ENCODE results near the gene SPINK2.

The SPINK2 gene

DNA sequence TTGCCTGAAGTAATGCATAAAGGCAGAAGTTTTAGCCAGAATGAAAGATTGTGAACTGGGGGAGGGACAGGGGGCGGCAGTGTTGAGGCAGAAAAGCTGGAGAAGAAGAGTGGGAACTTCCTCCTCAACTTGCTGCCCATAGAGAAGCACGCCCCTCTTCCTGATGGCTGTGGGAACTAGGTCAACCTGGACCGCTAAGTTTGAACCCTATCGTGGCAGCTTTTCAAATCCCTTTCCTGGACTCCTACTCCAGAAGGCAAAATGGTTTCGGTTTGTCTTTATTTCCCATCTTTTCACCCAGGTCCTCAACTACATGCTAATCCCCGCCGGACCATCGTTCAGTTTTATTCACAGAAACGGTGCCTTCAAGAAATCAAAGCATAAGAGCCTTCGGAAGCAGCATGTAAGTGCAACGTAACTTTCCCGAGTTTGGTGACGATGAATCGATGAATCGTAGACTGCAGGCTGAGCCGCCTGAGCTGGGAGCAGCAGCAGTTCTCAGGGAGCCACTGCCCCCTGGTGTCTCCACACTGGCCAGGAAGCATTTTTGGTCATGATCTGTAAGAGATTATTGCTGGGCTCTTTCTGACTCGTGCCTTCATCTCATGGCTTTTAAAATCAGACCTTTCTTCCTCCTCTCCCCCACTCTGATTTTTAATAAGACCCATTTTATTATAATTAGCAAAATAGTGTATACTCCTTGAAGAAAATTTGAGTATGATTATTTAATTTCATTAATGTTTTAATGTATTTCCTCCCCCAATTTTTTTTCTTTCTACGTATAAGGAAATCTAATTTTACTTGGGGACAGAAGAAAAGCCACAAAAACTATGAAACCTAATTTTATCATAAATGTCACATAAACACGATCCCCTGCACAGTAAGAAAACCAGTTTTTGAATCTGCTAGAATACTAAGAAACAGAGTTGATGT is 21.4 kb downstream of the SPINK2 start:
- DNase-seq, result peak; percentile 74

DNA sequence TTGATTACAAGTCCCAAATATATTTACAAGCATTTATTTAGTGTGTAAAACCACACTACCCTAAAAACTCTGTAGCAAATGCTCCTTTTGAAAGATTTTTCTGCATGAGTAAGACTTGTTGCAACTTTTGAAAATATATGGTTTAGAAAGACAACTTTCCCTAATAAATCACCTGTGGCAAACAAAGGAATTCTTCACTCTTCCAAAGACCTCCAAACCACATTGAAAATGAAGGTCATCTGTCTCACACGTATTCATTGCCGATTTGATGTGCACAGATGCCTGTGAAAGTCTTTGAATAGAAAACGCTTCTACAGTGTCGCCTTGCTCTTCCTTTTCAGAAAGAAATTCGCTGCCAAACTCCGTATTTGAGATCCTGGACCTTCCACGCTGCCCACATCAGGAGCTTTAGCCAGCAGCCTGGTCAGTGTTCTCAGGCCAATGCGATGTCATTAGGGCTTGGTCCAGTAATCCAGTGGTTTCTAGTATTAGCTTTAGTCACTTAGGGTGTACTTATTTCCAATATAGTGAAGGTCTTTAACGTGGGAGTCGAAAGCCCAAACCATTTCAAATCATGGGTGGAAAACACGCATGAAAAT is 22.2 kb downstream of the SPINK2 start:
- no peak for DNase-seq

DNA sequence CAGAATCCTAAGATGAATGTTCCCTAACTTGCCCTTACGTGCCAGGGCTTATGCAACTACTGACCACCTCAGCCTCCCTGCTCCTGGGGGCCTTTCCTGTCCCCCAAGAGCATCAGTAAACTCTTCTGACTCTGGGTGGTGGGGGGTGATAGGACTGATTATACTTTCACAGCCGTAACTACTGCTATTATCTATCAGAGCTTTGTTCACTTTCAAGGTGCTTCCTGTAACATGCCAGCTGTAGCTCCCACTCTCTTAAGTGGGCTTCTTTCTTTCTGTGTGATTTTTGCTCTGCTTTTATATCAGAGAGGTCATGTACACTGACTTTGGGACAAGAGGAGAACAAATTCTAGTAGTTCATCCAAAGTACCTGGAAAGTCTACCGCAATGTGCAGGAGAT is 25.3 kb downstream of the SPINK2 start:
- DNase-seq, result no peak

DNA sequence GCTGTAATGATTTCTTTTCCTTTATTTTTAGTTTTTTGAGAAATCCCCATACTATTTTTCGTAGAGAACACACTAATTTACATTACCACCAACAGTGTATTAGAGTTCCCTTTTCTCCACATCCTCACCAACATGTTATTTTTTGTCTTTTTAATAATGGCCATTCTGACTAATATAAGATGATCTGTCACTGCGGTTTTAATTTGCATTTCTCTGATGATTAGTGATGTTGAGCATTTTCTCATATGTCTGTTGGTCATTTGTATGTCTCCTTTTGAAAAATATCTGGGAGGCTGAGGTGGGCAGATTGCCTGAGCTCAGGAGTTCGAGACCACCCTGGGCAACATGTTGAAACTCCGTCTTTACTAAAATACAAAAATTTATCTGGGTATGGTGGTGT is 30.2 kb downstream of the SPINK2 start:
- DNase-seq, result no peak

DNA sequence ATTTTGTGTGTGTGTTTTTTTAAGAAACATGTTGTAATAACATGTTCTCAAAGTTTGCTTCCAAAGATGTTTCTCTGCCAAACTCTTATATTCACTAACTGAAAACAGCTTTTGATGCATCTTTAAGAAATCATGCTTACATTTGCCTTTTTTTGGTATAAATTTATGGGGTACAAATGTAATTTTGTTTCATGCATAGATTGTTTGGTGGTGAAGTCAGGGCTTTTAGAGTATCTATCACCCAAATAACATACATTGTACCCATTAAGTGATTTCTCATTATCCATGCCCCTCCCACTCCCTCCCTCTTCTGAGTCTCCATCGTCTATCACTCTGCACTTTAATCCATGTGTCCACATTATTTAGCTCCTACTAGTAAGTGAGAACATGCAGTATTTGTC is 30.8 kb downstream of the SPINK2 start:
- DNase-seq, result no peak

DNA sequence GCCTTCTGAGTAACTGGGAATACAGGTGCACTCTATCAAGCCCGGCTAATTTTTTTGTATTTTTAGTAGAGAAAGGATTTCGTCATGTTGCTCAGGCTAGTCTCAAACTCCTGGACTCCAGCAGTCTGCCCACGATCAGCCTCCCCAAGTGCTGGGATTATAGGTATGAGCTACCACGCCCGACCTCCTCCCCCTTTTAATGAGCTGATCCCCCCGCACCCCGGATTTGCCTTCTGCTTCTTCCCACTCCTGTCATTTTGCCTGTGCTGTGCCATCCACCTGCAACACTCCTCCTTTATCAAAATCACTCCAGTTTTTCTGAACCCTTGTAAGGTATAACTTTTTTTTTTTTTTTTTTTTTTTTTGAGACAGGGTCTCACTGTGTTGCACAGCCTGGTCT is 33.4 kb downstream of the SPINK2 start:
- DNase-seq, result no peak

DNA sequence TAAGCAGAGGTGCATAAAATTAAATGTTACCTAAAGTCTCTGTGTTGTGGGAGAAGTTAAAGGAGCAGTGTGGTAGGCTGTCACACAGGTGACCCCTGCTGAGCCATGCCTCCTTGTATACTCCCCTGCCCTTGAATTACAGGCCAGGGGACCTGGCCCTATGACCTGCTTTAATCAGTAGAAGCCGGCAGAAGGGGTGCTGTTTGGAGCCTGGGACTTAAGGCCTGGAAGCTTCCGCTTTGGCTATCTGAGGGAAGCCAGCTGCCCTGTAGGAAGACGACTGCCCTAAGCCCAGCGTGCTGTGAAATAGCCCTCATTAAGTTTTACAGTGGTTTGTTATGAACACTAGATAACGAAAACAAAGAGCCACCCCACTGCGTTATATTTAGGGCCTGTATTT is 34.1 kb downstream of the SPINK2 start:
- peak; percentile 6 for DNase-seq

- peak; percentile 89 for DNase-seq
These were observed 34.5 kb downstream of the SPINK2 start for GRCh38 chr4:56786955-56787354.

- DNase-seq, result no peak
These were observed 37.5 kb downstream of the SPINK2 start for GRCh38 chr4:56783986-56784385.

DNA sequence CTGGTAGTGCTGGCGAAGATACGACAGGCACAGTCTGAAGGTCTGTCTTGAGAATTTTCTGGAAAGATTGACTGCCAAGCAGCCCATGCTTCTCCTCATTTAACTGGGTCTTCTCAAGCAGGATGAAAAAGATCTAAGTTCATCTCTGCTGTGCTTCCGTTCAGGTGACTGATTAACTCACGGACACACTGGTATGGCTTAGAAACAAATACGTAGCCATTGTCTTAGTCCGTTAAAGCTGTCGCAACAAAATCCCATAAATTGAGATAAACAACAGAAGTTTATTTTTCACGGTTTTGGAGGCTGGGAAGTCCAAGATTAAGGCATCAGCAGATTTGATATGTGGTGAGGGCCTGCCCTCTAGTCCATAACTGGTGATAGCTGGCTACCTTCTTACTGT is 39.5 kb downstream of the SPINK2 start:
- no peak for DNase-seq

- no peak for DNase-seq
These were observed 48.2 kb downstream of the SPINK2 start for GRCh38 chr4:56773346-56773745.

DNA sequence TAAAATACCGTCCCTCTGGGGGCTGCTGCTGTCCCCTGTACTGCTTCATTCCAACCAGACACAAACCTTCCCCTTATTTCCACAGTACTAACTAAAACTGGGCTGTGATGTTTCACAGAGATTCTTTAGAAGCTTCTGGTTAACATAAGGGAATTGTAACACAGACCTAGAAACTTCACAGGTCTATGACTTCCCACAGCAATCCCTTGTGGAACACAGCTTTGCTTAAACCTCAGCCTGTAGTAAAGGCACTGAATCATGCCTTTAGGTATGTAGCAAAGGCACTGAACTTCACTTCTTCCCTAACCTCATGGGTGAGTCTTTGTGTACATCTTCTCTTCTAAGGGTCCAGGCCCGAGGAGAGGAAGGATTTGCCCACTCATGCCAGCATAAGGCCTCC is 49.4 kb downstream of the SPINK2 start:
- DNase-seq, result no peak

GRCh38 chr4:56768763-56769162 is 52.7 kb downstream of the SPINK2 start:
- DNase-seq, result no peak

- DNase-seq, result no peak
These were observed 53.2 kb downstream of the SPINK2 start for GRCh38 chr4:56768316-56768715.

DNA sequence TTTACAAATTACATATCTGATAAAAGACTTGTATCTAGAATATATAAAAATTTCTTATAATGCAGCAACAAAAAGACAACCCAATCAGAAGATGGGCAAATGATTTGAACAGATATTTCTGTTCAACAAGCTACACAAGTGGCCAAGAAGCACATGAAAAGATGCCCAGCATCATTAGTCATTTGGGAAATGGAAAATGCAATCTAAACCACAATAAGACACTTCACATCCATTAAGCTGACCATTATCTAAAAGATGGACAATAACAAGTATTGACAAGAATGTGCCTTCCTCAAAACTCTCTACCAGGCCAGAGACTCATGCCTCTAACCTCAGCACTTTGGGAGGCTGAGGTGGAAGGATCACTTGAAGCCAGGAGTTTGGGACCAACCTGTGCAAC is 53.9 kb downstream of the SPINK2 start:
- no peak for DNase-seq

DNA sequence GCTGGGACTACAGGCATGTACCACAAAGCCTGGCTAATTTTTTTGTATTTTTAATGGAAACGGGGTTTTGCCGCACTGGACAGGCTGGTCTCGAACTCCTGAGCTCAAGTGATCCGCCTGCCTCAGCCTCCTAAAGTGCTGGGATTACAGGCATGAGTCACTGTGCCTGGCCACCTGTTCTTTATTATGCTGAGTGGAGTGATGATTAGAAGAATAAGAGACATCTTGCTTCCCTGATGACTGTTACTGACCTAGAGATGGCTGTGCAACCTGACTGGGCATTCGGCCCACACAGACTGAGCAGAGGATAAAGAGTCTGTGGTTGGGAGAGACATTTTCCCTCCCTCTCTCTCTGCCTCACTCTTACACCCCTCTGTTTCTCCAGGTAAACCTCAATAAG is 56.7 kb downstream of the SPINK2 start:
- peak; percentile 47 for DNase-seq

- DNase-seq, result no peak
These were observed 57.3 kb downstream of the SPINK2 start for GRCh38 chr4:56764223-56764622.

DNA sequence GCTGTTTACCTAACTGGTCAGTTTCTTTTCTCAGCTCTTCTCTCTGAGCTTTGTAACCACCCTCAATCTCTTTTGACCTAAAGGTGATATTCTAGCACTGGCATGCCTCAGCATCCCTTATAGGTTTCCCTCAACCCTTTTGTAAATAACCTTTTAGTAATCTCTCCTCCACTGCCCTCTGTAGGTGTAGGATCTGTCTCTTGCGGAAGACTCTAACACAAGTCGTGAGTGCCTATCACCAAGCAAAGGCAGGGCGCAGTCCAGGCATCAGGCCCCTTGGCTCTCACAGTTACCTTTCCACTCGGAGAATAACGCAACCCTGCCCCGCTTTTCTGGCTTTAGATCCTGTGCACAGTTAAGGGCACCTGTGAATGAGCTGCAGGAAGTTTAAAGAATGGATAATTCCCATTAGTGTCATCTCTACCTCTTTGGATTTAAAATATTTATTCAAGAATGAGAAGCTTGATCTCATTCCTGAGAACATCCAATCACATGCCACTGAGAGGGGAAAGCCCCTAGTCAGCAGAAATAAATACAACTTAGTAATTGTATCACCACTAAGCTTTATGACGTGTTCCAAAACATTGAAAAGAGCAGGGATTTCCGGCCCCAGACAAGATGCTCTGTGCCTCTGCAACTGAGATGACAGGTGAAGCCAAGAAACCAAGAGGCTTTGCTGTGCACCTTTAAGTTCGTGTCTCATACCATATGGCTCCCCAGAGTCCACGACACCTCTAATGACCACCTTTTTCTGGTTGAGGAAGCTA is 58.8 kb downstream of the SPINK2 start:
- no peak for DNase-seq

GRCh38 chr4:56760183-56760582 is 61.3 kb downstream of the SPINK2 start:
- DNase-seq, result no peak
